ENCODE measurements around the gene GATAD2A. TPM values are rescaled to one million over a fixed set of nuclear protein-coding genes. Genes with fewer than 3 reads are reported as not detected.

Gene GATAD2A
- total RNA-seq, 1 donor from 2014 or later, result 91.0 TPM

GRCh38 chr19:19523177-19523576, 117.7 kb downstream of the GATAD2A start:
- Mint-ChIP-seq H3K27ac (no peak overlapping the region), H3K4me3 (ENCODE audit: low read depth) (no peak overlapping the region), H3K27me3 (no peaks in the 10 kb centered on the region), H3K36me3 (ENCODE audit: insufficient read depth) (peaks cover 14% of the 10 kb centered on the region), H3K4me1 (ENCODE audit: low read depth) (no peaks in the 10 kb centered on the region), H3K9me3 (ENCODE audit: low read depth) (no peaks in the 10 kb centered on the region)
- DNase-seq (ENCODE audit: low spot score, unreplicated experiment), result no peak
- TF ChIP-seq CTCF (IDR thresholded peaks at IDR 0.05; ENCODE audit: unreplicated experiment), result no peak

DNA sequence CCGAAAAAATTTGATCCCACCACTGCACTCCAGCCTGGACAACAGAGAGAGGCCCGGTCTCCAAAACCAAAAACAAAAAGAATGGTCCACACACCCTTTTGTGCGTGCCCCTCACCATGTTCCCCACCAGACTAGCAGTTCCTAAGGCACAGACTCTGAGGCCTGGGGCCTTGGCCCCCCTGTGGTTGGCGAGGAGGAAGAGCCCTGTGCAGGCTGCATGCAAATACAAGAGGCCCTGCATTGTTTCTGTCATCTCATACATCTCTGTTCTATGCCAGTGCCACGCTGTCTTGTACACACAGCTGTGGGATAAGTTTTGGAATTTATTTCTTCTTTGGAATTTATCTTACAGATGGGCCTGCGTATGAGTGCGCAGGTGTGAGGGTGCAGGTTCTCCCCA, 118.6 kb downstream of the GATAD2A start:
- no peak for DNase-seq (ENCODE audit: low spot score, unreplicated experiment)
- H3K4me3 Mint-ChIP-seq (ENCODE audit: low read depth), result no peak overlapping the region
- H3K27me3 Mint-ChIP-seq, result no peaks in the 10 kb centered on the region
- no peaks in the 10 kb centered on the region for H3K4me1 Mint-ChIP-seq (ENCODE audit: low read depth)
- H3K27ac Mint-ChIP-seq, result no peak overlapping the region
- peaks cover 13% of the 10 kb centered on the region for H3K36me3 Mint-ChIP-seq (ENCODE audit: insufficient read depth)
- no peaks in the 10 kb centered on the region for H3K9me3 Mint-ChIP-seq (ENCODE audit: low read depth)
- TF ChIP-seq CTCF (IDR thresholded peaks at IDR 0.05; ENCODE audit: unreplicated experiment), result no peak

GRCh38 chr19:19525611-19526380, 120.3 kb downstream of the GATAD2A start:
- no peak for DNase-seq (ENCODE audit: low spot score, unreplicated experiment)

GRCh38 chr19:19526581-19527370, 121.3 kb downstream of the GATAD2A start:
- H3K4me1 Mint-ChIP-seq (ENCODE audit: low read depth), result no peaks in the 10 kb centered on the region
- no peak for DNase-seq (ENCODE audit: low spot score, unreplicated experiment)
- H3K4me3 Mint-ChIP-seq (ENCODE audit: low read depth), result no peak overlapping the region
- H3K36me3 Mint-ChIP-seq (ENCODE audit: insufficient read depth), result peaks cover 2% of the 10 kb centered on the region
- H3K27ac Mint-ChIP-seq, result no peak overlapping the region
- H3K9me3 Mint-ChIP-seq (ENCODE audit: low read depth), result no peaks in the 10 kb centered on the region
- no peak for TF ChIP-seq CTCF (IDR thresholded peaks at IDR 0.05; ENCODE audit: unreplicated experiment)
- no peaks in the 10 kb centered on the region for H3K27me3 Mint-ChIP-seq

More at GRCh38 chr19:19525611-19526380, 120.3 kb downstream of the GATAD2A start:
- no peaks in the 10 kb centered on the region for H3K4me1 Mint-ChIP-seq (ENCODE audit: low read depth)
- H3K4me3 Mint-ChIP-seq (ENCODE audit: low read depth), result no peak overlapping the region
- no peaks in the 10 kb centered on the region for H3K9me3 Mint-ChIP-seq (ENCODE audit: low read depth)
- no peak for TF ChIP-seq CTCF (IDR thresholded peaks at IDR 0.05; ENCODE audit: unreplicated experiment)
- no peaks in the 10 kb centered on the region for H3K27me3 Mint-ChIP-seq
- H3K27ac Mint-ChIP-seq, result no peak overlapping the region
- H3K36me3 Mint-ChIP-seq (ENCODE audit: insufficient read depth), result peaks cover 6% of the 10 kb centered on the region

DNA sequence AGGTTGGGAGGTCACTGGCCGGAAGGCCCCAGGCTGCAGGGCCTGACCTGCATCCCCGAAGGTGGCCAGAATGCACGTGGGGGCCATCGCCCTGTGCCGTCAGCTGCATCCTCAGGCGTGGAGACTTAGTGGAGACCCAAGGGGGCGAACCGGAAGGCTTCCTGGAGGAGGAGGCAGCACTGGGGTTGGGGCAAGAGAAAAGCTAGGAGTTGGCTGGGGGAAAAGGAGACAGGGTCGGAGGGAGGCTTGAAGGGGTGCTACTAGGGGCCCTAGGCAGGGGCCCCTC, 121.8 kb downstream of the GATAD2A start:
- Mint-ChIP-seq H3K36me3 (ENCODE audit: insufficient read depth) (peaks cover 5% of the 10 kb centered on the region), H3K27ac (no peak overlapping the region), H3K4me3 (ENCODE audit: low read depth) (no peak overlapping the region)

More for the DNA sequence above, 121.8 kb downstream of the GATAD2A start:
- no peak for DNase-seq (ENCODE audit: low spot score, unreplicated experiment)
- H3K9me3 Mint-ChIP-seq (ENCODE audit: low read depth), result no peaks in the 10 kb centered on the region
- no peak for TF ChIP-seq CTCF (IDR thresholded peaks at IDR 0.05; ENCODE audit: unreplicated experiment)
- H3K27me3 Mint-ChIP-seq, result no peaks in the 10 kb centered on the region
- H3K4me1 Mint-ChIP-seq (ENCODE audit: low read depth), result no peaks in the 10 kb centered on the region

Measured in progenitor cell of endocrine pancreas (in vitro differentiated cells).